Measurements from ENCODE around the gene CALML4. TPM values are rescaled to one million over a fixed set of nuclear protein-coding genes. Genes with fewer than 3 reads are reported as not detected.

Gene CALML4
- total and polyA plus RNA-seq, 2 experiments from 2014 or later = 13.4 to 16.2 TPM

GRCh38 chr15:68249058-68249713, 44.1 kb upstream of the CALML4 start (continued):
- TF ChIP-seq ZNF462 (CRISPR knock-in tag; IDR thresholded peaks at IDR 0.05) (no peak), ZNF331 (CRISPR knock-in tag; IDR thresholded peaks at IDR 0.05; ENCODE audit: low read depth) (no peak), JUNB (IDR thresholded peaks at IDR 0.05; ENCODE audit: unreplicated experiment) (no peak), REST (IDR thresholded peaks at IDR 0.05; ENCODE audit: unreplicated experiment) (no peak), ZNF114 (CRISPR knock-in tag; IDR thresholded peaks at IDR 0.05) (no peak)
